Calu3 (cell line): Measurements from ENCODE around the gene ZNF335. TPM values are rescaled to one million over a fixed set of nuclear protein-coding genes. Genes with fewer than 3 reads are reported as not detected.

Experiments used
- BruUV-seq: library from RNA; stranded (reverse); fragments of 400-500 nt; replicated peaks from 2 replicates; lab custom pipeline; 2021; lab: Mats Ljungman, UMichigan
- CTCF ChIA-PET: fragments of 300-600 bp; sonication (Branson Sonifier 250); formaldehyde crosslinking; loops from one replicate; lab custom pipeline; 2022; ENCODE audit warnings: antibody characterized with exemption; lab: Charles Lee
- DNase-seq: peaks from one replicate; pipeline ENCODE4 v3.0.0; 2022
- H3K27ac Mint-ChIP-seq: one replicate; pipeline ENCODE4 v1.8.0; 2022; ENCODE audit warnings: mixed read lengths; ENCODE audit not compliant: unreplicated experiment
- H3K27me3 Mint-ChIP-seq: one replicate; pipeline ENCODE4 v1.8.0; 2022; ENCODE audit warnings: mixed read lengths; ENCODE audit not compliant: unreplicated experiment
- H3K36me3 Mint-ChIP-seq: one replicate; pipeline ENCODE4 v1.8.0; 2022; ENCODE audit warnings: mild to moderate bottlenecking, moderate library complexity, mixed read lengths; ENCODE audit not compliant: insufficient read depth, unreplicated experiment
- H3K4me1 Mint-ChIP-seq: one replicate; pipeline ENCODE4 v1.8.0; 2022; ENCODE audit warnings: mild to moderate bottlenecking, low read depth, mixed read lengths; ENCODE audit not compliant: unreplicated experiment
- H3K4me3 Mint-ChIP-seq: one replicate; pipeline ENCODE4 v1.8.0; 2022; ENCODE audit warnings: mild to moderate bottlenecking, low read depth, moderate library complexity, mixed read lengths; ENCODE audit not compliant: unreplicated experiment
- H3K9me3 Mint-ChIP-seq: one replicate; pipeline ENCODE4 v1.8.0; 2022; ENCODE audit warnings: low read depth, mixed read lengths; ENCODE audit not compliant: unreplicated experiment
- CTCF ChIP-seq: fragments of 200-600 bp; IDR thresholded peaks from one replicate; pipeline ENCODE4 v1.8.0; 2022; ENCODE audit warnings: antibody characterized with exemption; ENCODE audit not compliant: unreplicated experiment
- intact Hi-C: fragments of 100-400 bp; cut with micrococcal nuclease; formaldehyde crosslinking; loops from one replicate; pipeline ENCODE4 v1.10.0; 2022; ENCODE audit not compliant: unreplicated experiment
- total RNA-seq: library from RNA; stranded (reverse); gene quantifications from 2 replicates; pipeline ENCODE4 v1.2.3, GENCODE V29; 2022

ZNF335 gene
- total RNA-seq, 1 experiment from 2014 or later = 31.9 TPM

- Mint-ChIP-seq H3K36me3 (peaks cover 72% of the 10 kb centered on the region), H3K27ac (no peak overlapping the region), H3K4me3 (no peak overlapping the region), H3K9me3 (no peaks in the 10 kb centered on the region), H3K4me1 (peaks cover 6% of the 10 kb centered on the region), H3K27me3 (no peaks in the 10 kb centered on the region)
- no TSS peak for BruUV-seq
- no peak for TF ChIP-seq CTCF
- DNase-seq = no peak
- intact Hi-C loops = no loop called here
- CTCF ChIA-PET = interaction anchor here (0.6 kb wide), 1 partner anchor 861 kb away, joined by 4 read pairs; no protein-coding TSS in a partner anchor
Measured at GRCh38 chr20:45940469-45940868, 31.5 kb downstream of the ZNF335 start.

DNA sequence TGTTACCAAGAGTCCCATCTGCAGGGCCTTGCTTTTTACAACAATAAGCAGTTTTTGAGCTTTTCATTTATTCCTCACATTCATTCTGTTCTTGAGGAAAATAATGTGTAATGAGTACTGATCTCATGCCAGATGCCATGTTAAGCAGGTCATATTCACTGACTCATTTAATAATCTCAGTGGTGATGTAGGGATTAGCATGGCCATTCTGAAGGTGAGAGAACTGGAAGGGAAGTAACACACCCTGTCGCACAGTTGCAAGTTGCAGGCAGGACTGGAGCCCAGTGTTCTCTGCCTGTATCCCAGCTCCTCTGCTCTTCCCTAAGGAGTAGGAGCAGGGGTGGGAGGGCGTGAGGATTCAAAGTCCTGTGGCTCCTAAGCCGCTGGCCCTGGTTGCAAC, 31.9 kb downstream of the ZNF335 start:
- Mint-ChIP-seq H3K9me3 (no peaks in the 10 kb centered on the region), H3K4me3 (no peak overlapping the region)

DNA sequence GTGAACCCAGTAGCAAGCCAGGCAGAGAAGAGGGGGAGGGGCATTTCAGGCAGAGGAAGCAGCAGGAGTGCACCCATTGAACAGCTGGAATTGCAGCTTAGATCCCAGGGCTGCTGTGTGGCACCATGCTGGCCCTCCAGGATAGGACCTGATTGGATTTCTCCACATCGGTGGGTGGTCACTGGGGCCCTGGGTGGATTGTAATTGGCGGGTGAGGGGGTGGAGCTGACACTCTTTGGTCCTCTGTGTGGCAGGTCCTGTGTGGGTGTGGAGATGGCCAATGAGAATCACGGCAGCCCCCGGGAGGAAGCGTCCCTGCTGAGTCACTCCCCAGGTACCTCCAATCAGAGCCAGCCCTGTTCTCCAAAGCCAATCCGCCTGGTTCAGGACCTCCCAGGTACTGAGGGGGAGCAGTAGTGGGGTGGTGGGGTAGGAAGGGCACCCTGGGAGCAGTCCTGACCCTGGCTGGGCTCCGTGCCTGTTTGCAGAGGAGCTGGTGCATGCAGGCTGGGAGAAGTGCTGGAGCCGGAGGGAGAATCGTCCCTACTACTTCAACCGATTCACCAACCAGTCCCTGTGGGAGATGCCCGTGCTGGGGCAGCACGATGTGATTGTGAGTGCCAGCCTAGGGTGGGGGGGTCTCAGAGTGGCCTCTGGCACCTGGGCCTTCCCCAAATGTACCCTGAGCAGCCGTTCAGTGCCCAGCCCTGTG, 33.1 kb downstream of the ZNF335 start:
- H3K9me3 Mint-ChIP-seq = no peaks in the 10 kb centered on the region
- no TSS peak for BruUV-seq
- no peak overlapping the region for H3K4me3 Mint-ChIP-seq

More for the DNA sequence above, 31.9 kb downstream of the ZNF335 start:
- Mint-ChIP-seq H3K36me3 (peaks cover 72% of the 10 kb centered on the region), H3K27me3 (no peaks in the 10 kb centered on the region), H3K27ac (no peak overlapping the region), H3K4me1 (peaks cover 6% of the 10 kb centered on the region)
- CTCF ChIA-PET = interaction anchor here (0.6 kb wide), 1 partner anchor 861 kb away, joined by 4 read pairs; no protein-coding TSS in a partner anchor
- no peak for DNase-seq
- intact Hi-C loops = no loop called here
- no TSS peak for BruUV-seq
- no peak for TF ChIP-seq CTCF

GRCh38 chr20:45937765-45938164, 34.2 kb downstream of the ZNF335 start:
- CTCF ChIA-PET = no interaction called here
- Mint-ChIP-seq H3K4me1 (peaks cover 6% of the 10 kb centered on the region), H3K9me3 (no peaks in the 10 kb centered on the region), H3K36me3 (peaks cover 72% of the 10 kb centered on the region), H3K27ac (no peak overlapping the region), H3K27me3 (no peaks in the 10 kb centered on the region), H3K4me3 (no peak overlapping the region)
- intact Hi-C loops = no loop called here
- no TSS peak for BruUV-seq
- TF ChIP-seq CTCF = no peak
- no peak for DNase-seq

More for the DNA sequence above, 33.1 kb downstream of the ZNF335 start:
- no peak overlapping the region for H3K27ac Mint-ChIP-seq
- TF ChIP-seq CTCF = no peak
- CTCF ChIA-PET = interaction anchor here (1.0 kb wide), 1 partner anchor 31 kb away, joined by 3 read pairs; no protein-coding TSS in a partner anchor
- H3K4me1 Mint-ChIP-seq = peaks cover 6% of the 10 kb centered on the region
- H3K36me3 Mint-ChIP-seq = peaks cover 75% of the 10 kb centered on the region
- intact Hi-C loops = no loop called here
- DNase-seq = no peak
- H3K27me3 Mint-ChIP-seq = no peaks in the 10 kb centered on the region
